Measurements from ENCODE around the gene C2CD2.
A peak's percentile ranks its signal among the peaks of the same experiment; 100 is the strongest.

The C2CD2 gene

DNA sequence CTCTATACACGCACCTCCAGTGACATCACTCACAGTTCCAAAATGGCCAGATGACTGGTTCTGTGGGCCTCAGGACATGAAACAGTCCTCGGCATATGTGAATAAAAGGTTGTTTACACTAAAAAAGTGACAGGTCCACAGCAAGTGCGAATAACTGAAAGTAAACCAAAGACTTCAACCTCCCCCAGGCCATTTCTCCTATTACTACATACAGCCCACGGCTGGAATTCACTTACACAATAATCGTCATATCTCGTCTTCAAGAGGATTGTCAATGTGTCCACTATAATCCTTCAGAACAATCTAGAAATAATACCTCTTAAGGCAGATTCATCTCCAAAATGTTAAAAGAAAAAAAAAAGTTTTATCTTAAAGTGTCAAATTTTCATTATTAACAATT is 72.8 kb downstream of the C2CD2 start:
- DNase-seq = no peak

DNA sequence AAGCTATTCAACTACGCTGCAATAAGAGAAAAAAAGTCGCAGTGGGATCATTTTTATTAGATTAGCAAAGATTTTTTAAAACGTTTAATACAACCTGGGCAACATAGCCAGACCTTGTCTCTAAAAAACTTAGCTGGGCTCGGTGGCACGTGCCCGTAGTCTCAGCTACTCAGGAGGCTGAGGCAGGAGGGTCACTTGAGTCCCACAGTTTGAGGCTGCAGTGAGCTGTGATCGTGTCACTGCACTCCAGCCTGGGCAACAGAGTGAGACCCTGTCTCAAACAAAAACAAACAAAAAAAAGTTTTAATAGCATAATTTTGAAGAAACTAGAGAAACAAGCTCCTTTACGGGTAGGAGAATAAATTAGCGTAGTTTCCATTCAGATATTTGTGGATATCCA is 73.7 kb downstream of the C2CD2 start:
- no peak for DNase-seq

GRCh38 chr21:41879190-41879998 is 74.4 kb downstream of the C2CD2 start, which contains the start of gene PRDM15:
TSS of gene PRDM15 (minus strand) at chr21:41879344. CDS start at chr21:41860363, 18,981 bp downstream.
- peak; percentile 55 to 79 for DNase-seq

DNA sequence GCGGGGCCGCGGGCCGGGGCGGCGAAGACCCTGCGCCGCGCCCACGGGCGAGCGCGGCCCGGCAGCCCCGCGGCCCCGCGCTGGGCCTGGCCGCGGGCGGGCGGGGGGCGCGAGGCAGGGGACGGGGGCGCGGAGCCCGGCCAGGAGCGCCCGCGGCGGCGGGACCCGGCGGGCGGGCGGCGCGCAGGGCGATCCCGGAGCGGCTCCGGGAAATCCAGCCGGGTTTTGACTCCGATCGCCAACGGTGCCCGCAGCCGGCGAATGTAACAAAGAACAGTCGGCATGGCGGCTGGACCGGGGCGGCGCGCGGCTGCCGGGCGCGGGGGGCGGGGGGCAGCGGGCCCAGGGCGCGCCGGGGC is 75.0 kb downstream of the C2CD2 start:
- DNase-seq = peak; percentile 53 to 81

- DNase-seq = peak; percentile 11 to 32
These were observed 75.7 kb downstream of the C2CD2 start for GRCh38 chr21:41877901-41878830.

- no peak for DNase-seq
These were observed 76.7 kb downstream of the C2CD2 start for GRCh38 chr21:41876928-41877652.

DNA sequence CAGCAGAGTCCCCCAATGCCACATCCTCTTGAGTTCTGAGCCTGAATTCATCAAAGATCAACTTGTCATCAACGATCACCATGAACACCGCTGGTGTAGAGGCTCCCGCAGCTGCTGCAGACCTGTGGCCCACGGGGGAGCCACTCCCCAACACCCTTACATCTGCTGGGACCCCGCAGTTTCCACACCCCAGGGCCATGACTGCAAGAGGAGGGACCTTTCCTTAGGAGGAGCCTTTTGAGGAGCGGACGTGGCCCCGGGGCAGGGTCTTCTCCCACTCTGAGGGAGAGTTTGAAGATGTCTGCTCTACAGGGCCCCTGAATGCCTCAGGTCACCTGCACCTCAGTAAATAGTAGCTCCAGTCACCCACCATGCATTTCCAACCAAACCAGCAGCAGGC is 77.4 kb downstream of the C2CD2 start:
- DNase-seq = no peak

DNA sequence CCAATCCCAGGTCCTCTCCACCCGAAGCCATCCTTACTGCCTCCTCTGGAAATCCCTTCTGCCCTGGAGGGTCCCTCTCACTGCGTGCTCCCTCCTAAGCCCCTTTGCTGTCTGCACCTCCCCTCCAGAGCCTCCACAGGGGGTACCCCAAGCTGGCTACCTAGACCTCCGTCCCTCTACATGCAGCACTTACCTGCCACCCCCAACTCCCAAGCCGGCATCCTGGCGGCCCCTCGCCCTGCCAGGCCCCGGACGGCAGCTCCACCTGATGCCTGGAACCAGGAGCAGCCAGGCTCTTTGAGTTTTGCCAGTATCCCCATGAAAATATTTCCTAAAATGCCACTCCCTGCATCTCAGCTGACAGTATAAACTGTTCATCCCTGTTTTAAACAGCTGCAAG is 78.7 kb downstream of the C2CD2 start:
- DNase-seq = no peak

- DNase-seq = no peak
These were observed 79.2 kb downstream of the C2CD2 start for GRCh38 chr21:41874611-41875010.

DNA sequence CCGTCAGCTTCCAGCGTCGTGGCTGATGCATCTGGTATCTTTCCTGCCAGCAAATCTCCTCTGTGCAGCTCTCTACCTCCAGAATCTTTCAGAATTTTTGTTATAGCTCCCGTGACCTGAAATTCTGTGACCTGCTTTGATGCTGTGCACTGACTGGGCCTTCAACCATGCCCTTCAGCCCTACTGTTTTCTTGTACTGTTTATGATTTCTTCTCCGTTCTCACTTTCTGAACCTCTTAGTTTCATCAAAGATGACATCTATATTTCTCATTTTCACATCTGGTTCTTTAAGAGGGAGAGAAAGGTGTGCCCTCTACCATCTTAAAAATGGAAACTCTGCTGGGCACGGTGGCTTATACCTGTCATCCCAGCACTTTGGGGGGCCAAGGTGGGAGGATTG is 80.4 kb downstream of the C2CD2 start:
- DNase-seq = no peak

- no peak for DNase-seq
These were observed 80.8 kb downstream of the C2CD2 start for GRCh38 chr21:41873005-41873404.

DNA sequence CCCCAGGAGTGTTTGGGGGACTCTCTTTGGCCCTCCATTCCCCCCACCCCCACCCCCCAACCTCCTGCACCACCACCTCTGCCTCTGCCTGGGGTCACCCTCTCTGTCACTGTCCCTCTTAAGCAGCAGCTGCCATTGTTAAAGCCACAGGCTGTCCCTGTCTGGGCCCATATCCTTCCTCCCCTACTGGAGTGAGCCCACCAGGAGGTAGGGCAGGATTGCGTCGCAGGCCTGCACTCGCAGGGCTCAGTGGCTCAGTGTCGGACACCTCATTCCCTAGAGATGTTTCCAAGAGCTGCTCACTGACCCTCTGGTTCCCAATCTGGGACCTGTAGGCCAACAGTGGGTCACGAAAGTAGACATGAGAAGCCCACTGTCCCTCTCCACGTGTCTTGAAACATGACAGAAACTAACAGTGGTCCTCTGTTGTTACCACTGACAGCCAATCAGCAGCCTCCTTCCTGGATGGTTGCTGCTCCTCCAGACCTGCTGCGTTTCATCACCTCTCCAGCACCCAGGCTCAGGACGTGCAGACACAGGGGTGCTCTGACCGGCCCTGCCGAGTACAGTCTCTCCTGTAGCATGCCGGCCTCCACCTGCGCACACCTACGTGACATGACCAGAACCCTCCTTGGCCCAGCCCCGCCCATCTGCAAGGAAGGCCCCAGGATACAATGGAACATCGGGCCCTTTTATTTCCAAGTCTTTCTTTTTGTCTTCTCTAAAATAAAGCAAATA is 82.4 kb downstream of the C2CD2 start:
- DNase-seq = no peak

DNA sequence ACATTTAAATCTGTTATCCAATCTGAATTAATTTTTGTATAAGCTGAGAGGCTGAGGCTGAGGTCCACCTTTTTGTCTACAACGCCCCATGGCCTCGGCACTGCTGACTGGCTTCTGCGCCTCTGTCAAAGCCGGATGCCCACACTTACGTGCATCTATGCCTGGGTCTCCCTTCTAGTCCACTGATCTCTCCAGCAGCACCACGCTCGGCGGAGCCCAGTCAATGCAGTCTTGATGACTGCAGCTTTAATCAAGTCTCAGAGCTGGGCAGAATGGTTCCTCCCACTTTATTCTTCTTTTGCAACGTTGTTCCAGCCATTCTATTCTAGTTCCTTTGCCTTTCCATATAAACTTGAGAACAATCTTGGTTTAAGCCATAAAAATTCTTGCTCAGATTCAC is 84.0 kb downstream of the C2CD2 start:
- no peak for DNase-seq

- DNase-seq = no peak
These were observed 85.6 kb downstream of the C2CD2 start for GRCh38 chr21:41868062-41868710.

GRCh38 chr21:41867313-41867712 is 86.5 kb downstream of the C2CD2 start:
- no peak for DNase-seq

GRCh38 chr21:41866274-41866809 is 87.5 kb downstream of the C2CD2 start:
- DNase-seq = no peak

DNA sequence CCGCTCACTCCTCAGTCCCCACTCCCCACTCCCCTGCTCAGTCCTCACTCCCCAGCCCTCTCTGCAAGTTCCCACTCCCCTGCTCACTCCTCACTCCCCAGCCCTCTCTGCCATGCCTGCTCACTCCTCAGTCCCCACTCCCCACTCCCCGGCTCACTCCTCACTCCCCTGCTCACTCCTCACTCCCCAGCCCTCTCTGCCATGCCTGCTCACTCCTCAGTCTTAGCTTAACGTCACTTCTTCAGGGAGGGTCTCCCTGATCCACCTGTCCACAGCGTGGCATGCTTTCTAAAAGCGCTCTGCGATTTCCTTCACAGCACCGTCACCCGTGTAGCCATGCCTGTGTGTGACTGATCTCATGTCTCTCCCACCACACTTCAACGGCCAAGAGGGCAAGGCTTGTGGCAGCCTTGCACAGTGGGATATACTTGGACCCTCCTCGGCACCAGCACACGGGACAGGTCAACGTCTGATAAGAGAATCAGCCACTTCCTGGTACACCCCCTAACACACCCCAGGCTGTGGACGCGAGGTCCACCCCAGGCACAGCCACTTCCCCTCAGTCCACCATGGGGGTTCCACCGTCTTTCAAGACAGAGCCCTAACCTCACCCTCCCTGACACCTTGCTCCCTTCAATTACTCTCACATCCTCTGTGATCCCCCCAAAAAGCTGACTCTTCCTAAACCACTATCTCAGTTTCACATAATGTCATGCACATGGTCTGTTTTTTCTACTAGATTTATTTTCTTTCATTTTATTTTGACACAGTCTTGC is 88.6 kb downstream of the C2CD2 start:
- no peak for DNase-seq

- DNase-seq = no peak
These were observed 89.4 kb downstream of the C2CD2 start for GRCh38 chr21:41864311-41865001.

DNA sequence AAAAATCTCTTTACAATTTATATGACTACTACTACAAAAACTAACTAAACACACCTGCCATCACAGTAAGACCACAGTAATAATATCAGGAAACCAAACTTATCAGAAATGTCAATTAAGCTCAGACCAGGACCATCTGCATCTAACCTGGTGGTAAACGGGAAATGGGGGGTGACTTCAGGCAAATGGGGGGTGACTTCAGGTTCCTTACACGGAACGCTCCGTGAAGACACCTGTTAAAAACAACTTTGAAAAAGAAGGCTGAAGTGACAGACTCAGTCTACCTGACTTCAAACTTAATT is 90.4 kb downstream of the C2CD2 start:
- DNase-seq = no peak

GRCh38 chr21:41861987-41862386 is 91.8 kb downstream of the C2CD2 start:
- no peak for DNase-seq

All from inflammatory macrophage treated with lipopolysaccharide for 1 hour (primary cell).